GM23248 (cell line): ENCODE measurements around the gene SIAH3. TPM values are rescaled to one million over a fixed set of nuclear protein-coding genes. Genes with fewer than 3 reads are reported as not detected.
A peak's percentile ranks its signal among the peaks of the same experiment; 100 is the strongest.

Source experiments
- DNase-seq: peaks from one replicate; pipeline ENCODE4 v3.0.0-alpha.2; 2015
- H2AFZ ChIP-seq: fragments of 200-600 bp; sonication (generic); 2 replicates; pipeline ENCODE4 v1.6.1; 2016; ENCODE audit warnings: antibody characterized with exemption
- H3F3A ChIP-seq: fragments of 200-600 bp; sonication (generic); 2 replicates; pipeline ENCODE4 v1.6.1; 2016; ENCODE audit warnings: mild to moderate bottlenecking, antibody characterized with exemption, mixed run types; ENCODE audit not compliant: insufficient read depth
- H3K27ac ChIP-seq: fragments of 200-600 bp; sonication (generic); 2 replicates; pipeline ENCODE4 v1.5.1; 2016; ENCODE audit warnings: mild to moderate bottlenecking
- H3K27me3 ChIP-seq: fragments of 200-600 bp; sonication (generic); replicated peaks from 2 replicates; pipeline ENCODE4 v1.6.1; 2016; ENCODE audit warnings: mild to moderate bottlenecking; ENCODE audit not compliant: insufficient read depth
- H3K36me3 ChIP-seq: fragments of 200-600 bp; sonication (generic); 2 replicates; pipeline ENCODE4 v1.6.1; 2016; ENCODE audit warnings: low read depth, mild to moderate bottlenecking
- H3K4me1 ChIP-seq: fragments of 200-600 bp; sonication (generic); 2 replicates; pipeline ENCODE4 v1.6.1; 2016; ENCODE audit warnings: mild to moderate bottlenecking; ENCODE audit not compliant: insufficient read depth
- H3K4me2 ChIP-seq: fragments of 200-600 bp; sonication (generic); one replicate; pipeline ENCODE4 v1.6.1; 2016; ENCODE audit warnings: mild to moderate bottlenecking; ENCODE audit not compliant: unreplicated experiment
- H3K4me3 ChIP-seq: fragments of 200-600 bp; sonication (generic); 2 replicates; pipeline ENCODE4 v1.5.1; 2016; ENCODE audit warnings: mild to moderate bottlenecking
- H3K79me2 ChIP-seq: fragments of 200-600 bp; sonication (generic); 2 replicates; pipeline ENCODE4 v1.6.1; 2016; ENCODE audit warnings: mild to moderate bottlenecking; ENCODE audit not compliant: insufficient read depth
- H3K9ac ChIP-seq: fragments of 200-600 bp; sonication (generic); 2 replicates; pipeline ENCODE4 v1.6.1; 2016; ENCODE audit warnings: mild to moderate bottlenecking
- H3K9me2 ChIP-seq: fragments of 200-600 bp; sonication (generic); 2 replicates; pipeline ENCODE4 v1.6.1; 2016; ENCODE audit warnings: mixed run types, mild to moderate bottlenecking, moderate library complexity; ENCODE audit not compliant: insufficient read depth
- H3K9me3 ChIP-seq: fragments of 200-600 bp; sonication (generic); one replicate; pipeline ENCODE4 v1.6.1; 2017; ENCODE audit warnings: low read depth
- H4K20me1 ChIP-seq: fragments of 200-600 bp; sonication (generic); 2 replicates; pipeline ENCODE4 v1.6.0; 2016; ENCODE audit not compliant: insufficient read depth
- EZH2 ChIP-seq: fragments of 200-600 bp; sonication (generic); IDR thresholded peaks from 2 replicates; pipeline ENCODE4 v1.6.1; 2018; ENCODE audit warnings: antibody characterized with exemption, mild to moderate bottlenecking; ENCODE audit not compliant: insufficient read depth, poor library complexity, severe bottlenecking
- EZH2phosphoT487 ChIP-seq: fragments of 200-600 bp; sonication (generic); IDR thresholded peaks from 2 replicates; pipeline ENCODE4 v1.6.1; 2018; ENCODE audit warnings: antibody characterized with exemption, moderate library complexity, mild to moderate bottlenecking, low read depth; ENCODE audit not compliant: insufficient read depth
- WGBS, 2 experiments: methylation state at CpG; one replicate each; pipeline ENCODE4 v1.1.6; 2015 to 2017; ENCODE audit warnings: low lambda C conversion rate in 2 of 2, low coverage in 1 of 2; ENCODE audit errors: missing lambda C conversion rate in 2 of 2; 5-methylcytosine and 5-hydroxymethylcytosine counted together
- in situ Hi-C: fragments of 300-500 bp; cut with MboI; formaldehyde crosslinking; loops from 2 replicates; pipeline ENCODE4 v1.15.0; 2020
- polyA plus RNA-seq: library from polyadenylated mRNA; unstranded; fragments of >200 nt; fragmentation: Nextera tagmentation; extraction: Ambion mirVana; gene quantifications from 2 replicates; pipeline ENCODE4 v1.2.1, GENCODE V29; 2016
- total RNA-seq: library from RNA; depleted of rRNA; stranded (reverse); fragments of >200 nt; shearing (Covaris generic); gene quantifications from 2 replicates; pipeline ENCODE4 v1.2.3, GENCODE V29; 2014; rRNA removed

Gene SIAH3
- total RNA-seq (not detected in 2 replicates), polyA plus RNA-seq (not detected in 2 replicates)

- H3F3A ChIP-seq: no peaks in the 10 kb centered on the region
- H3K9ac ChIP-seq: no peak within 1 kb of the TSS
- H3K27ac ChIP-seq: no peak within 1 kb of the TSS
- H4K20me1 ChIP-seq: no peaks in the 10 kb centered on the region
- peak; percentile 20 for DNase-seq
- H3K4me2 ChIP-seq: no peak within 1 kb of the TSS
- peak within 1 kb of the TSS; percentile 32; the same call in 1 of the 2 replicates for H2AFZ ChIP-seq
- no peaks in the 10 kb centered on the region for H3K9me2 ChIP-seq
- whole genome bisulfite sequencing, 2 experiments: 10 to 11% methylated on average over 35 of the region's 35 CpGs
- no peaks in the 10 kb centered on the region for H3K4me1 ChIP-seq
- H3K36me3 ChIP-seq: no peaks in the 10 kb centered on the region
- H3K4me3 ChIP-seq: no peak within 1 kb of the TSS
- no peaks in the 10 kb centered on the region for H3K9me3 ChIP-seq
- TF ChIP-seq EZH2phosphoT487 (no peak), EZH2 (peak; percentile 84)
- H3K27me3 ChIP-seq: peaks cover 75% of the 10 kb centered on the region
- in situ Hi-C loops: no loop called here
- H3K79me2 ChIP-seq: no peaks in the 10 kb centered on the region
Measured at GRCh38 chr13:45851171-45851921, at the start of gene SIAH3. Gene SIAH3 (minus strand): TSS chr13:45851753. CDS start chr13:45851629, 124 bp downstream.

DNA sequence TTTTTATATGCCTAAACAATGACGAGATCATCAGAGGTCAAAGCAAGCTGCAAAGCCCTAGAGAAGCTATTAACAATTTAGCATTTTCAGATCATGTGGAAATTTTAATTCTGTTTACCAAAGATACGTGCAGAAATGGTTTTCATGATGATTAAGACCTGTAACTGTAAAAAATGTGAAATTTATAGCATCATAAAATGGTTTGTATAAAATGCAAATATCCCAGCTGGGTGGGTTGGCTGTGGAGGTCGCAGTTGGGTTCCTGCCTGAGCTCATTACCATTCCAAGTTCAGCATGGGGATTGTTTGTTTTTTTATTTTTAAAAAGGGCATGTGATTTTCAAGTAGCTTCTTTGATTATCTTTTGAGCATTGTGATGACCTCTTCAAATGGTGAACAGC, 47.9 kb upstream of the SIAH3 start:
- Histone ChIP-seq H3K9me2 (no peaks in the 10 kb centered on the region), H3K4me1 (no peaks in the 10 kb centered on the region), H3F3A (no peaks in the 10 kb centered on the region), H3K27ac (no peak overlapping the region), H3K4me3 (no peak overlapping the region), H4K20me1 (no peaks in the 10 kb centered on the region), H3K27me3 (peaks cover 14% of the 10 kb centered on the region), H2AFZ (no peak overlapping the region), H3K9me3 (no peaks in the 10 kb centered on the region), H3K9ac (no peak overlapping the region), H3K79me2 (no peaks in the 10 kb centered on the region), H3K36me3 (no peaks in the 10 kb centered on the region), H3K4me2 (no peak overlapping the region)
- WGBS, 2 experiments: 21 to 22% methylated on average over 3 of the region's 3 CpGs
- TF ChIP-seq EZH2phosphoT487 (no peak), EZH2 (no peak)
- DNase-seq: no peak
- in situ Hi-C loops: no loop called here

DNA sequence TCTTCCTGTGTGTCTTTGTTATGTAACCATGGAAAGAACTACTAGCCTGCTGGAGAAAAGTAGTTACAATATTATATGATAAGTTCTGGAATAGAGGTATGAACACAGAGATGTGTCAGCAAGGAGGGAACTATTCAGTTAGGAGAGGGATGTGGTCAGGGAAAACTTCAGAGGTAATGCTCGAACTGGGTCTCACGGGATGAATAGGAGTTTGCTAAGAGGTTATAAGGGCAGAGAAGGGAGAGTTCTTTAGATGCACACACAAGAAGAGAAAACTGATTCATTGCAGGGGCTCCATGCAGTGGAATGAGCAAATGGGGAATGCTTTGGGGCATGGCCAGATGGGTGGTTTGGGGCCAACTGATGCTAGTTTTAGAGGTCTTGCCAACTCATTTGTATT, 46.0 kb upstream of the SIAH3 start:
- peaks cover 17% of the 10 kb centered on the region for H3K27me3 ChIP-seq
- no peaks in the 10 kb centered on the region for H3K4me1 ChIP-seq
- WGBS, 2 experiments: 43 to 56% methylated on average over 2 of the region's 2 CpGs
- no peaks in the 10 kb centered on the region for H3K79me2 ChIP-seq
- no peak overlapping the region for H3K4me2 ChIP-seq
- H3F3A ChIP-seq: no peaks in the 10 kb centered on the region
- no peak overlapping the region for H3K27ac ChIP-seq
- in situ Hi-C loops: no loop called here
- no peak for DNase-seq
- no peaks in the 10 kb centered on the region for H3K36me3 ChIP-seq
- H3K9ac ChIP-seq: no peak overlapping the region
- H3K4me3 ChIP-seq: no peak overlapping the region
- TF ChIP-seq EZH2: no peak
- no peak for TF ChIP-seq EZH2phosphoT487
- H4K20me1 ChIP-seq: no peaks in the 10 kb centered on the region
- no peaks in the 10 kb centered on the region for H3K9me3 ChIP-seq
- H2AFZ ChIP-seq: no peak overlapping the region
- no peaks in the 10 kb centered on the region for H3K9me2 ChIP-seq

DNA sequence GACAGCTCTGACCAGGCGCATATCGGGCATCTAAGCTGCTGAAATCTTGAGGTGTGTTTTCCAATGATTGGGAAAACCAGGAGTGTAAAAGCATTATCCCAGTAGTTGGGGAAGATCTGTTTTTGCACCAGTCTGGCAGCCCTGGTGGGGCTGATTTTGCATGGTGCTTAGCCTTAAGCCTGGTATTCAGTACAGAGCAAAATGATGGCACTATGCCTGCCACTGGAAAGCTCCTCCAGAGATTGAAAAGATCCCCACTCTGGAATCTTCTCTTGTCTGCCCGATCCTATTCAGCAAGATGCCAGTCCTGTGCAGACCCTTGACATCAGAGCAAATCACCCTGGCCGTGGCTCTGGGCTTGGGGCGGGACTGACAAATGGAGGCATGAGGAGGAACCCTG, 44.7 kb upstream of the SIAH3 start:
- Histone ChIP-seq H3K4me1 (no peaks in the 10 kb centered on the region), H4K20me1 (no peaks in the 10 kb centered on the region), H2AFZ (no peak overlapping the region), H3K27ac (no peak overlapping the region), H3K36me3 (no peaks in the 10 kb centered on the region), H3K27me3 (peaks cover 24% of the 10 kb centered on the region), H3K79me2 (no peaks in the 10 kb centered on the region), H3K4me3 (no peak overlapping the region), H3F3A (no peaks in the 10 kb centered on the region), H3K9me2 (no peaks in the 10 kb centered on the region), H3K4me2 (no peak overlapping the region), H3K9ac (no peak overlapping the region), H3K9me3 (no peaks in the 10 kb centered on the region)
- 51 to 52% methylated on average over 5 of the region's 5 CpGs for WGBS, 2 experiments
- TF ChIP-seq EZH2phosphoT487 (no peak), EZH2 (no peak)
- no peak for DNase-seq
- in situ Hi-C loops: no loop called here
